AG08395 (cell line): ENCODE measurements around the gene ELL2.

ENCODE experiments used
- DNase-seq: peaks from one replicate; pipeline ENCODE4 v3.0.0; 2012; ENCODE audit warnings: mixed read lengths, low spot score

The ELL2 gene

GRCh38 chr5:95983080-95983479, 21.4 kb upstream of the ELL2 start:
- no peak for DNase-seq

- no peak for DNase-seq
Observed at GRCh38 chr5:95976606-95977005, 15.0 kb upstream of the ELL2 start.

GRCh38 chr5:95975703-95976102, 14.1 kb upstream of the ELL2 start:
- DNase-seq, result no peak

GRCh38 chr5:95973793-95974325, 12.2 kb upstream of the ELL2 start:
- no peak for DNase-seq

- no peak for DNase-seq
Observed at GRCh38 chr5:95972196-95972595, 10.5 kb upstream of the ELL2 start.

- DNase-seq, result no peak
Observed at GRCh38 chr5:95970359-95970704, 8.7 kb upstream of the ELL2 start.

GRCh38 chr5:95969651-95970358, 8.2 kb upstream of the ELL2 start:
- DNase-seq, result no peak

GRCh38 chr5:95969055-95969454, 7.4 kb upstream of the ELL2 start:
- no peak for DNase-seq

- no peak for DNase-seq
Observed at GRCh38 chr5:95967236-95967635, 5.6 kb upstream of the ELL2 start.

- DNase-seq, result no peak
Observed at GRCh38 chr5:95966005-95966404, 4.4 kb upstream of the ELL2 start.

GRCh38 chr5:95963650-95964410, 2.2 kb upstream of the ELL2 start:
- DNase-seq, result no peak

- DNase-seq, result no peak
Observed at GRCh38 chr5:95962785-95963184, 1.1 kb upstream of the ELL2 start.

- DNase-seq, result no peak
Observed at GRCh38 chr5:95962475-95962773, 773 bp upstream of the ELL2 start.

- DNase-seq, result peak; percentile 74
Observed at GRCh38 chr5:95960667-95961616, 709 bp downstream of the ELL2 start.

GRCh38 chr5:95959888-95960666, 1.6 kb downstream of the ELL2 start:
- no peak for DNase-seq

GRCh38 chr5:95959051-95959887, 2.4 kb downstream of the ELL2 start:
- DNase-seq, result no peak

GRCh38 chr5:95958310-95959014, 3.2 kb downstream of the ELL2 start:
- no peak for DNase-seq

GRCh38 chr5:95957561-95958203, 4.0 kb downstream of the ELL2 start:
- DNase-seq, result no peak

GRCh38 chr5:95956900-95957293, 4.8 kb downstream of the ELL2 start:
- no peak for DNase-seq
